HepG2 (cell line): ENCODE data around the gene PRSS36.

Experiments
- ELF4 ChIP-seq: sonication (generic); formaldehyde crosslinking; IDR thresholded peaks from 2 replicates; pipeline ENCODE4 v1.5.0; 2020; ENCODE audit warnings: missing genetic modification reagents, mild to moderate bottlenecking, moderate library complexity, borderline replicate concordance
- NPAS2 ChIP-seq: sonication (generic); formaldehyde crosslinking; IDR thresholded peaks from 2 replicates; pipeline ENCODE4 v1.8.0; 2022; ENCODE audit warnings: mild to moderate bottlenecking, missing genetic modification reagents, borderline replicate concordance
- POLR2AphosphoS5 ChIP-seq: IDR thresholded peaks from 2 replicates; pipeline ENCODE4 v1.6.1; 2012; ENCODE audit warnings: low read depth, low read length
- TCF12 ChIP-seq, 2 experiments: fragments of 450-650 bp in 1 of 2; sonication (generic) in 1 of 2; formaldehyde crosslinking in 1 of 2; IDR thresholded peaks; 2 replicates each; pipeline versions ENCODE4 v1.6.1 to v1.8.0; 2017 to 2022; ENCODE audit warnings: antibody characterized with exemption in 1 of 2, mild to moderate bottlenecking in 1 of 2, missing genetic modification reagents in 1 of 2, moderate library complexity in 1 of 2
- TOPORS ChIP-seq: sonication (generic); formaldehyde crosslinking; IDR thresholded peaks from 2 replicates; pipeline ENCODE4 v1.8.0; 2023; ENCODE audit warnings: mild to moderate bottlenecking, missing genetic modification reagents
- ZNF609 ChIP-seq: sonication (generic); formaldehyde crosslinking; IDR thresholded peaks from 2 replicates; pipeline ENCODE4 v1.4.0; 2020; ENCODE audit warnings: mild to moderate bottlenecking, missing genetic modification reagents, borderline replicate concordance
- ZNF768 ChIP-seq: sonication (generic); formaldehyde crosslinking; IDR thresholded peaks from 2 replicates; pipeline ENCODE4 v1.4.0; 2020; ENCODE audit warnings: missing genetic modification reagents
- ZNF784 ChIP-seq: sonication (generic); formaldehyde crosslinking; IDR thresholded peaks from 2 replicates; pipeline ENCODE4 v1.5.1; 2020; ENCODE audit warnings: missing genetic modification reagents, mild to moderate bottlenecking, borderline replicate concordance

GRCh38 chr16:31127182-31127581 lies 22.7 kb downstream of the PRSS36 start:
- TF ChIP-seq NPAS2 (CRISPR knock-in tag): no peak
- TF ChIP-seq ZNF768: no peak
- TF ChIP-seq ZNF609: no peak
- no peak for TF ChIP-seq TOPORS (CRISPR knock-in tag)
- TF ChIP-seq POLR2AphosphoS5: no peak
- TF ChIP-seq TCF12 (IDR thresholded peaks at IDR 0.05): no peak
- TF ChIP-seq TCF12 (CRISPR knock-in tag; IDR thresholded peaks at IDR 0.05): no peak
- no peak for TF ChIP-seq ELF4 (CRISPR knock-in tag)
- no peak for TF ChIP-seq ZNF784
